Left forelimb (tissue), 1 donor: Measurements from ENCODE around the gene RBM20.

Experiments used
- DNase-seq: peaks from one replicate; pipeline ENCODE4 v3.0.0-alpha.2; 2018; ENCODE audit warnings: low spot score

Gene RBM20

GRCh38 chr10:110834629-110835301 is 190.6 kb downstream of the RBM20 start:
- no peak for DNase-seq

DNA sequence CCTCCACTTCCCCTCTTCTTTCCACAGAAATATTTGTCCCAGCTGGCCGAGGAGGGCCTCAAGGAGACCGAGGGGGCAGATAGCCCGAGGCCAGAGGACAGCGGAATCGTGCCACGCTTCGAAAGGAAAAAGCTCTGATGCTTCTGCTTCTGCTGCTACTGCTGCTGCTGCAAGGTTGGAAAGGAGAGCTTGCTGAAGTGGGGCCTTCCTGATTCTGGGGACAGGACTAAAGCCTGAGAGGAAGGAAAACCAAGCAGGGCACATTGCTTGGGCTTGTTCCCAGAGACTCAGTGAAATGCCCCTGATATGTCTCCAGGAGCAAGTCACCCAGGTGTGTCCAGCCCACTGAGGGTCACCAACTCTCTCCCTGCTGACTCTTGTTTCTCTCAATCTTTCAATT is 191.7 kb downstream of the RBM20 start:
- no peak for DNase-seq

DNA sequence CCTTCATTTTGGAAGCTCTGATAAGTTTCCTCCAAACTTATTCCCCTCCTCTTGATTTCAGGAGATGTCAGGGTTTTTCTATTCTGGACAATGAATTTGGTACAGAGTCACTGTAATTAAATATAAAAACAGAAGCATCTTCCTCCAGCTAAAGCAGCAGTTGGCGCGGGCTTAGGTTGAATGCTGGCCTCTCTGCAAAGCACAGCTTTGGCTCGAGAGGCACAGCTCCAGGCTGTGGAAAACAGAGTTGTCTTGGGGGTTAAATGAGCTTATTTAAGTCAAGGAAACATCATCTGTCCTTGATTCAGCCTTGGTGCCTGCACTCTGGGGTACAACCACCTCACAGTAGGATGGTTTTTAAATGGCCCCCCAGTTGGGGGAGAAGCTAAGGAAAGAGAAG is 192.6 kb downstream of the RBM20 start:
- no peak for DNase-seq

- DNase-seq: no peak
These were observed 193.5 kb downstream of the RBM20 start for GRCh38 chr10:110837418-110838171.

- DNase-seq: no peak
These were observed 196.2 kb downstream of the RBM20 start for GRCh38 chr10:110840225-110840922.

DNA sequence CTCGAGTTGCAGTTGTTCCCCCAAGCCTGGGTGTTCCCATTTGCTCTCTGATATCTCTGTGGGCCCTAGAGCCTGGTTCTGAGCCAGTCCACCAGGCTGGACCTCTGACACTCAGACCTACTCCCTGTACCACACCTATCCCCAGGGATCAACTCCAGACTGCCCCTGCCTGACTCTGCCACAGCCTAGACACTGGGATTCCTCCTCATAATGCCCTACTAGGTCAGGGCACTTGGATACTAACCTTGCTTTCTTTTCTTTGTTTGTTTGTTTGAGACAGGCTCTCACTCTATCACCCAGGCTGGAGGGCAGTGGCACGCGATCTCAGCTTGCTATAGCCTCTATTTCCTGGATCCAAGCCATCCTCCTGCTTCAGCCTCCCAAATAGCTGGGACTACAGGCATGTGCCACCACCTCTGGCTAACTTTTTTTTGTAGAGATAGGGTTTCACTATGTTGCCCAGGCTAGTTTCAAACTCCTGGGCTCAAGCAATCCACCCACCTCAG is 196.8 kb downstream of the RBM20 start:
- DNase-seq: no peak

DNA sequence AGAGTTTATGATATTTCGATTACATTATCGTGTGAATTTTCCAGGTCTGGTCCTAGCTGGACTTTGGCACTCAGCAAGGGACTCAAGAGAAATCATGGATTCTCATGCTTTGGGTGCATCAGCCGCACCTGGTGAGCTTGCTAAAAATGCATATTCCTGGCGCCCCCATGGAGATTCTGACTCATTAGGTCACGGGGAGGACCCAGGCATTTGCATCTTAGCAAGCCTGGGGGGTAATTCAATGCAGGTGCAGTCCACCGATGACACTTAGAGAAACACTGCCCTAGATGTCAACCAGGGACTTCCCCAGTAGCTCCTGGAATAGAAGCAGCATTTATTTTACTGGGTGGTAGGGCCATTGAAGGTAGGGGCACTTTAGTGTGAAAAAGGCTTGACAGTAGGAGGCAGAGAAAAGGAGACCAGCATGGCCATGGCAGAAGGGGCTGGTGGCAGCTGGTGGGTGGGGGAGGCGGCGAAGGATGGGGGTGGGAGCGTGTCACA is 197.7 kb downstream of the RBM20 start:
- no peak for DNase-seq

- no peak for DNase-seq
These were observed 198.3 kb downstream of the RBM20 start for GRCh38 chr10:110842326-110842904.

DNA sequence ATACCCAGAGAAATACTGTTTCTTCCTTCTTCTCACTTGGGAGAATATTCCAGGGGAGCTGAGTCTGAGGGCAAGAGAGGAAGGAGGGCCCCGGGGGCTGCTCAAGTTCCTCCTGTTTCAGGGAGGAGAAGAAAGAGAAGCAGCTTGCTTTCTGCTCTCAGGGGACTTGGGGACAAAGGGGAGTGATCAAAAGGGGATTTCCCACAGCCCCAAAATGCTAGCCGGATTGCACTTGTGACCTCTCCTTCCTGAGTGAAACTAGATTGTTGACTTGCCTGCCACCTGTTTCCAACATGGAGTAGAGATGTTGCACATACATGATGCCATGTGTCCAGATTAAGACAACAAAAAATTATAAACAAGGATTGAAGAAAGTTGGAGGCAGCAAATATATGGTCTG is 198.9 kb downstream of the RBM20 start:
- DNase-seq: no peak

GRCh38 chr10:110843796-110844616 is 199.9 kb downstream of the RBM20 start:
- no peak for DNase-seq

DNA sequence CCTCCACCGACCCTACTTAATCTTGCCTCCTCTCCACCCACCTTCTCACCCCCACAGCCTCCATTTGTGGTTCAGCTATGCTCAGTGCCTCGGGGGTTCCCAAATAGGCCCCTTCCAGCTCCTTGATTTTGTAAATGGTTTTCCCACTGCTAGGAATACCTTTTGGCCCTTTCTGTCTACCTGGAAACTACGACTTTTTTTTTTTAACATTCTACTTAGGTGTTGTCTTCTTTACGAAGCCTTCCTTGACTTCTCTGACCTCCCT is 200.4 kb downstream of the RBM20 start:
- DNase-seq: no peak

GRCh38 chr10:110845192-110845755 is 201.1 kb downstream of the RBM20 start:
- DNase-seq: no peak

- no peak for DNase-seq
These were observed 201.9 kb downstream of the RBM20 start for GRCh38 chr10:110845756-110846620.

- no peak for DNase-seq
These were observed 203.2 kb downstream of the RBM20 start for GRCh38 chr10:110847374-110847773.

- no peak for DNase-seq
These were observed 204.0 kb downstream of the RBM20 start for GRCh38 chr10:110848106-110848505.

DNA sequence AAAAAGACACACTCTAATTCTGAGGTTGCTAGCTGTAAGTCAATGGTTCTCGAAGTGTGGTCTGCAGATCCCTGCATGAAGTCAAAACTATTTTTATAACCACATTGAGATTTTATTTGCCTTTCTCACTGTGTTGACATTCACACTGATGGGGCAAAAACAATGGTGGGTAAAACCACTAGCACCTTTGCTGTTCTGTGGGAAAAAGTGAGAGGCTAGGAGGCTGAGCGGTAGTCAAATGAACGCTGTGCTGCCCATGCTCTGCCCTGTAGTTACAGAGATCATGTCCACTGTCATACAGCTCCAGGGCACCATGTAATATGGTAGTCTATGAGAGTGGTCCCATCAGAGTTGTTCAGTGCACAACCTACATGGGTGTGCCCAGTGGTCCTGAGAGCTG is 206.0 kb downstream of the RBM20 start:
- DNase-seq: no peak

DNA sequence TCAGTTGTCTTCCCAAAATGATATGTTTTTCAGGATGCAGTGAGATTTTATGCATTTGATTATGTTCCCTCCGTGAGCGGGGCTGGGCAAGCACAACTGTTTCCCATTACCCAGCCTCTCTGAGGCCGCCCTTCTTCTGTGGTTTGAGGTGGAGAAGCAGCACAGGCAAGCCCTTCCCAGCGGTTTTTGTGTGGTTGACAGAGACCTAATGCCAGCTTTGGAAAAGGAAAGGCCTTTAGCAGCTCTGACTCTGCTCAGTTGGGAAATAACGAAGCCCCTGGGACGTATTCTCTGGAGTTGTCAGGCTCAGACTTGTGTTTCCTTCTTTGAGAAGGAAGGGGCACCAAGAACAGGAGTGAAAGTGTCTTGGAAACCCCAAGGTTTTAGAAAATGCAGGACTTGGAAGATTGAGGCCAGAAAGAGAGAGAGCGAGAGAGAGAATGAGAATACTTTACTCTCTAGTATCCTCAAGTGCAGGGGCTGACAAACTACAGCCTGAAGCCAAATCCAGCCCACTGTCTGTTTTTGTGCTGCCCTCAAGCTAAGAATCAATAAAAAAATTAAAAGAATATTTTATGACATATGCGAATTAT is 207.0 kb downstream of the RBM20 start:
- DNase-seq: peak; percentile 59

GRCh38 chr10:110852255-110852896 is 208.2 kb downstream of the RBM20 start:
- DNase-seq: peak; percentile 42

- no peak for DNase-seq
These were observed 208.8 kb downstream of the RBM20 start for GRCh38 chr10:110852947-110853346.
